A549 (cell line): ENCODE measurements around the gene ABHD3. TPM values are rescaled to one million over a fixed set of nuclear protein-coding genes. Genes with fewer than 3 reads are reported as not detected.
A peak's percentile ranks its signal among the peaks of the same experiment; 100 is the strongest.
"Not testable (repeated sequence)": the region's sequence is repeated elsewhere in the genome, so short reads cannot be mapped to it uniquely, and the experiment has no call there.

ENCODE experiments used
- ATAC-seq, 2 experiments: fragments of 200-7000 bp in 1 of 2; fragments of >200 bp in 1 of 2; cut with Nextera tagmentation in 1 of 2; cut with Tn5 transposase in 1 of 2; 3 replicates each; pipeline versions ENCODE4 v1.8.0 to v1.9.1; 2018 to 2020; ENCODE audit warnings: mild to moderate bottlenecking in 1 of 2, moderate library complexity in 1 of 2
- CTCF ChIA-PET: fragments of 300-600 bp; sonication (Branson Sonifier 250); formaldehyde crosslinking; extraction: SDS; loops from one replicate; lab custom pipeline; 2021; ENCODE audit warnings: antibody characterized with exemption, inconsistent platforms; lab: Yijun Ruan, JAX
- POLR2A ChIA-PET: fragments of 350-600 bp; formaldehyde crosslinking; extraction: SDS; loops from one replicate; lab custom pipeline; 2021; ENCODE audit warnings: antibody characterized with exemption, inconsistent platforms; lab: Yijun Ruan, JAX
- DNase-seq, 2 experiments: peaks; one replicate each; pipeline versions ENCODE4 v3.0.0 to v3.0.0-alpha.2; 2011 to 2016; ENCODE audit warnings: low read depth in 1 of 2, low spot score in 1 of 2
- FAIRE-seq: peaks from 2 replicates; lab custom pipeline; 2011; peaks lifted over from hg19 to GRCh38; lab: Jason Lieb, UNC
- H3K27ac ChIP-seq, 2 experiments: fragments of >200 bp; sonication (Bioruptor Twin); formaldehyde crosslinking; 3 replicates each; pipeline ENCODE4 v1.5.1; 2016 to 2017
- H3K4me1 ChIP-seq: fragments of >200 bp; sonication (Bioruptor Twin); formaldehyde crosslinking; 3 replicates; pipeline ENCODE4 v1.6.1; 2016
- H3K4me2 ChIP-seq: fragments of >200 bp; sonication (Bioruptor Twin); formaldehyde crosslinking; 3 replicates; pipeline ENCODE4 v1.6.1; 2016
- H3K4me3 ChIP-seq: fragments of >200 bp; sonication (Bioruptor Twin); formaldehyde crosslinking; 3 replicates; pipeline ENCODE4 v1.5.1; 2016
- H3K9me3 ChIP-seq: fragments of >200 bp; sonication (Bioruptor Twin); formaldehyde crosslinking; 3 replicates; pipeline ENCODE4 v1.6.1; 2016
- ATOH8 ChIP-seq: fragments of 250-450 bp; sonication (Bioruptor Pico); IDR thresholded peaks from 2 replicates; pipeline ENCODE4 v1.5.0; 2020; ENCODE audit warnings: low read depth, mild to moderate bottlenecking, moderate library complexity
- CEBPB ChIP-seq, 2 experiments: fragments of >200 bp in 1 of 2; sonication (Bioruptor Twin) in 1 of 2; formaldehyde crosslinking in 1 of 2; IDR thresholded peaks; 2 replicates each; pipeline ENCODE4 v1.6.1; 2012 to 2016
- CHD2 ChIP-seq: fragments of 150-350 bp; IDR thresholded peaks from 2 replicates; pipeline ENCODE4 v1.6.1; 2014; ENCODE audit warnings: low read length; ENCODE audit not compliant: partially characterized antibody
- EHMT2 ChIP-seq: fragments of 200-600 bp; sonication (generic); IDR thresholded peaks from 2 replicates; pipeline ENCODE4 v1.6.1; 2016; ENCODE audit warnings: antibody characterized with exemption, low read depth, mild to moderate bottlenecking, moderate library complexity
- ELK1 ChIP-seq: fragments of 150-350 bp; IDR thresholded peaks from 2 replicates; pipeline ENCODE4 v1.6.1; 2014; ENCODE audit warnings: low read depth, mild to moderate bottlenecking, low read length
- EP300 ChIP-seq, 2 experiments: fragments of >200 bp; sonication (Bioruptor Twin); formaldehyde crosslinking; IDR thresholded peaks; 2 replicates in 1 of 2; 3 replicates in 1 of 2; pipeline ENCODE4 v1.6.1; 2016 to 2017
- ESRRA ChIP-seq: fragments of 150-350 bp; IDR thresholded peaks from 2 replicates; pipeline ENCODE4 v1.6.1; 2014; ENCODE audit warnings: mild to moderate bottlenecking, low read length, borderline replicate concordance
- FOSL2 ChIP-seq, 2 experiments: fragments of 450-650 bp in 1 of 2; fragments of >200 bp in 1 of 2; sonication (Bioruptor Twin) in 1 of 2; formaldehyde crosslinking; IDR thresholded peaks; 2 replicates each; pipeline versions ENCODE4 v1.5.0 to v1.6.1; 2016 to 2020; ENCODE audit warnings: mild to moderate bottlenecking in 1 of 2, moderate library complexity in 1 of 2
- GATA3 ChIP-seq: IDR thresholded peaks from 2 replicates; pipeline ENCODE4 v1.6.1; 2012; ENCODE audit warnings: borderline replicate concordance
- HES2 ChIP-seq: fragments of >200 bp; sonication (Bioruptor Twin); formaldehyde crosslinking; IDR thresholded peaks from 2 replicates; pipeline ENCODE4 v1.6.1; 2016
- HOXA7 ChIP-seq: fragments of 250-450 bp; sonication (Bioruptor Pico); IDR thresholded peaks from 2 replicates; pipeline ENCODE4 v1.5.0; 2020; ENCODE audit warnings: mild to moderate bottlenecking, moderate library complexity
- JUNB ChIP-seq: fragments of >200 bp; sonication (Bioruptor Twin); formaldehyde crosslinking; IDR thresholded peaks from 2 replicates; pipeline ENCODE4 v1.6.1; 2016
- MAFK ChIP-seq: fragments of 450-650 bp; IDR thresholded peaks from 2 replicates; pipeline ENCODE4 v1.6.1; 2014; ENCODE audit not compliant: partially characterized antibody
- MAX ChIP-seq: IDR thresholded peaks from 2 replicates; pipeline ENCODE4 v1.6.1; 2012
- NFE2L2 ChIP-seq: fragments of 150-350 bp; conservative IDR thresholded peaks from 2 replicates; pipeline ENCODE4 v1.6.1; 2014; ENCODE audit warnings: low read length
- NR3C1 ChIP-seq: fragments of >200 bp; sonication (Bioruptor Twin); formaldehyde crosslinking; IDR thresholded peaks from 3 replicates; pipeline ENCODE4 v1.6.1; 2017
- POLR2A ChIP-seq: IDR thresholded peaks from 2 replicates; pipeline ENCODE4 v1.6.1; 2012; ENCODE audit warnings: mild to moderate bottlenecking, low read length
- POLR2AphosphoS2 ChIP-seq: conservative IDR thresholded peaks from 2 replicates; pipeline ENCODE4 v1.6.1; 2012; ENCODE audit warnings: low read length, improper control_type of control experiment, inconsistent platforms
- RAD21 ChIP-seq, 2 experiments: fragments of >200 bp in 1 of 2; sonication (Bioruptor Twin) in 1 of 2; formaldehyde crosslinking in 1 of 2; IDR thresholded peaks in 1 of 2; conservative IDR thresholded peaks in 1 of 2; 2 replicates in 1 of 2; 3 replicates in 1 of 2; pipeline ENCODE4 v1.6.1; 2012 to 2018; ENCODE audit warnings: inconsistent platforms in 1 of 2
- RCOR1 ChIP-seq: fragments of 150-350 bp; IDR thresholded peaks from 2 replicates; pipeline ENCODE4 v1.6.1; 2014; ENCODE audit warnings: antibody characterized with exemption, low read length, low read depth
- RFX5 ChIP-seq: fragments of 450-650 bp; IDR thresholded peaks from 2 replicates; pipeline ENCODE4 v1.7.1; 2014; ENCODE audit warnings: antibody characterized with exemption, mild to moderate bottlenecking, moderate library complexity
- RNF2 ChIP-seq: fragments of 200-600 bp; sonication (generic); IDR thresholded peaks from 2 replicates; pipeline ENCODE4 v1.6.1; 2016; ENCODE audit warnings: low read depth, mild to moderate bottlenecking, antibody characterized with exemption, moderate library complexity, borderline replicate concordance
- SMC3 ChIP-seq: fragments of >200 bp; sonication (Bioruptor Twin); formaldehyde crosslinking; IDR thresholded peaks from 3 replicates; pipeline ENCODE4 v1.6.1; 2018; ENCODE audit warnings: inconsistent platforms
- TP53 ChIP-seq: fragments of 250-450 bp; sonication (Bioruptor Pico); IDR thresholded peaks from 2 replicates; pipeline ENCODE4 v1.5.0; 2021; ENCODE audit warnings: mild to moderate bottlenecking, moderate library complexity
- ZFP36 ChIP-seq: fragments of 450-650 bp; IDR thresholded peaks from 2 replicates; pipeline ENCODE4 v1.6.1; 2014; ENCODE audit warnings: borderline replicate concordance; ENCODE audit not compliant: partially characterized antibody
- ZNF302 ChIP-seq: fragments of 250-450 bp; sonication (Bioruptor Pico); IDR thresholded peaks from 2 replicates; pipeline ENCODE4 v1.9.0; 2021; ENCODE audit warnings: inconsistent platforms, mild to moderate bottlenecking, moderate library complexity
- WGBS: methylation state at CpG from one replicate; pipeline ENCODE4 v1.1.6; 2017; ENCODE audit errors: missing lambda C conversion rate; 5-methylcytosine and 5-hydroxymethylcytosine counted together
- polyA plus RNA-seq, 4 experiments: library from polyadenylated mRNA; depleted of rRNA in 3 of 4; stranded (reverse); fragments of >200 nt; fragmentation: RNase III in 1 of 4; extraction: RNeasy Plus Mini Kit Qiagen cat#74134 plus additional on column Dnase treatment in 1 of 4; gene quantifications; 2 replicates in 3 of 4; 3 replicates in 1 of 4; pipeline ENCODE4 v1.2.3, GENCODE V29; 2011 to 2017

The ABHD3 gene
- polyA plus RNA-seq, 2 of the 4 experiments (the other 2 are of a cell fraction) = 24.4 to 28.0 TPM

GRCh38 chr18:21612125-21613039 lies 92.2 kb downstream of the ABHD3 start, which contains the start of gene SNRPD1 (continued):
- TF ChIP-seq ELK1 (no peak), SMC3 (0 out of 3 replicates have a peak, but pooled peaks have one; percentile 14), RFX5 (peak; percentile 49; the same call in 1 of the 2 replicates), RCOR1 (no peak), TP53 (CRISPR knock-in tag) (0 out of 2 replicates have a peak, but pooled peaks have one; percentile 47), MAX (peak; percentile 97)

- POLR2A ChIA-PET = interaction anchor here (1.1 to 1.6 kb wide), 2 partner anchors 11 kb away, joined by 3 to 16 read pairs; partner anchors contain the start of gene ESCO1
- 53% methylated on average over 27 of the region's 30 CpGs for WGBS
- H3K9me3 ChIP-seq, FAIRE-seq, DNase-seq: not testable (repeated sequence)
- CTCF ChIA-PET = interaction anchor here (0.6 to 6.6 kb wide), 12 partner anchors 10 to 1867 kb away, joined by 3 to 87 read pairs (median 4); partner anchors contain the start of gene ESCO1
- Histone ChIP-seq H3K27ac (peak overlapping the region; percentile 93 to 94), H3K4me1 (peaks cover 18% of the 10 kb centered on the region; the same call in 2 of the 3 replicates), H3K4me2 (peak overlapping the region; percentile 72), H3K4me3 (peak overlapping the region; percentile 95)
- peak in 1 of 2 experiments; percentile 17; a peak in 3 of 6 replicates for ATAC-seq
Observed at GRCh38 chr18:21611401-21612124, 93.0 kb downstream of the ABHD3 start.

GRCh38 chr18:21605213-21605612 lies 99.4 kb downstream of the ABHD3 start:
- DNase-seq (no peak), ATAC-seq (no peak), FAIRE-seq (no peak)
- Histone ChIP-seq H3K4me3 (no peak overlapping the region), H3K4me2 (peak overlapping the region; percentile 55), H3K9me3 (no peaks in the 10 kb centered on the region), H3K27ac (0 out of 6 replicates have a peak overlapping the region, but pooled peaks of 1 of the 2 experiments have one; percentile 13), H3K4me1 (0 out of 3 replicates have a peak, but pooled peaks cover 3% of the 10 kb centered on the region)
- ChIA-PET CTCF (no interaction called here), POLR2A (no interaction called here)
- no peak for TF ChIP-seq ZNF302
- TF ChIP-seq POLR2AphosphoS2 = no peak
- no peak for TF ChIP-seq EHMT2
- TF ChIP-seq HES2 = no peak
- no peak for TF ChIP-seq RCOR1
- TF ChIP-seq ESRRA = no peak

- H3K4me3 ChIP-seq = no peak overlapping the region
- 30% methylated on average over 2 of the region's 2 CpGs for WGBS
- ChIA-PET POLR2A (no interaction called here), CTCF (no interaction called here)
- H3K4me2 ChIP-seq = peak overlapping the region; percentile 55
- ATAC-seq (no peak), DNase-seq (no peak), FAIRE-seq (no peak)
- no peaks in the 10 kb centered on the region for H3K9me3 ChIP-seq
- H3K27ac ChIP-seq = 0 out of 6 replicates have a peak overlapping the region, but pooled peaks of 1 of the 2 experiments have one; percentile 13
- 0 out of 3 replicates have a peak, but pooled peaks cover 3% of the 10 kb centered on the region for H3K4me1 ChIP-seq
- TF ChIP-seq GATA3 (no peak), NFE2L2 (no peak), EP300 (IDR thresholded peaks at IDR 0.05) (no peak), RAD21 (conservative IDR thresholded peaks at IDR 0.05 in 1 of 2, IDR thresholded peaks at IDR 0.05 in 1 of 2) (no peak), JUNB (no peak), NR3C1 (no peak), RNF2 (no peak), MAFK (no peak), CHD2 (no peak), FOSL2 (IDR thresholded peaks at IDR 0.05) (no peak), FOSL2 (CRISPR knock-in tag; IDR thresholded peaks at IDR 0.05) (no peak), CEBPB (IDR thresholded peaks at IDR 0.05) (no peak), POLR2A (no peak), ATOH8 (no peak), POLR2AphosphoS2 (no peak), ZFP36 (no peak), HOXA7 (CRISPR knock-in tag) (no peak), ELK1 (no peak), RFX5 (no peak)
Observed at GRCh38 chr18:21604671-21605070, 99.9 kb downstream of the ABHD3 start.
